ENCODE results near the gene IFNA6.
"Not testable (repeated sequence)": the region's sequence is repeated elsewhere in the genome, so short reads cannot be mapped to it uniquely, and the experiment has no call there.

IFNA6 gene

GRCh38 chr9:21350787-21351186 is at the start of gene IFNA6:
TSS of gene IFNA6 (minus strand) at chr9:21350887. CDS start at chr9:21350887, 0 bp downstream.
- DNase-seq (ENCODE audit: low read depth, low spot score): no peak

- no peak for DNase-seq (ENCODE audit: low read depth, low spot score)
Observed at GRCh38 chr9:21399956-21400355, 49.3 kb upstream of the IFNA6 start.

GRCh38 chr9:21398955-21399489 is 48.3 kb upstream of the IFNA6 start:
- DNase-seq (ENCODE audit: low read depth, low spot score): no peak

GRCh38 chr9:21395778-21396717 is 45.4 kb upstream of the IFNA6 start:
- DNase-seq (ENCODE audit: low read depth, low spot score): no peak

- DNase-seq (ENCODE audit: low read depth, low spot score): no peak
Observed at GRCh38 chr9:21392270-21392669, 41.6 kb upstream of the IFNA6 start.

- DNase-seq (ENCODE audit: low read depth, low spot score): no peak
Observed at GRCh38 chr9:21385131-21385670, 34.5 kb upstream of the IFNA6 start, which contains the start of gene IFNA2. TSS of gene IFNA2 (minus strand) at chr9:21385398. CDS start at chr9:21385329, 69 bp downstream.

- no peak for DNase-seq (ENCODE audit: low read depth, low spot score)
Observed at GRCh38 chr9:21383627-21384026, 32.9 kb upstream of the IFNA6 start.

- no peak for DNase-seq (ENCODE audit: low read depth, low spot score)
Observed at GRCh38 chr9:21381448-21382339, 31.0 kb upstream of the IFNA6 start.

GRCh38 chr9:21371467-21371866 is 20.8 kb upstream of the IFNA6 start:
- DNase-seq (ENCODE audit: low read depth, low spot score): not testable (repeated sequence)

- DNase-seq (ENCODE audit: low read depth, low spot score): no peak
Observed at GRCh38 chr9:21367957-21368356, 17.3 kb upstream of the IFNA6 start, which contains the start of gene IFNA13. TSS of gene IFNA13 (minus strand) at chr9:21368057. CDS start at chr9:21368010, 47 bp downstream.

- not testable (repeated sequence) for DNase-seq (ENCODE audit: low read depth, low spot score)
Observed at GRCh38 chr9:21367169-21367568, 16.5 kb upstream of the IFNA6 start.

GRCh38 chr9:21362287-21362686 is 11.6 kb upstream of the IFNA6 start:
- no peak for DNase-seq (ENCODE audit: low read depth, low spot score)

GRCh38 chr9:21357479-21358460 is 7.1 kb upstream of the IFNA6 start:
- no peak for DNase-seq (ENCODE audit: low read depth, low spot score)

- no peak for DNase-seq (ENCODE audit: low read depth, low spot score)
Observed at GRCh38 chr9:21348430-21348970, 2.2 kb downstream of the IFNA6 start.

GRCh38 chr9:21340735-21341134 is 10.0 kb downstream of the IFNA6 start:
- DNase-seq (ENCODE audit: low read depth, low spot score): no peak

- no peak for DNase-seq (ENCODE audit: low read depth, low spot score)
Observed at GRCh38 chr9:21336457-21336856, 14.2 kb downstream of the IFNA6 start.

GRCh38 chr9:21334701-21335632 is 15.7 kb downstream of the IFNA6 start, which contains the start of gene KLHL9:
TSS of gene KLHL9 (minus strand) at chr9:21335404. CDS start at chr9:21334859, 545 bp downstream.
- DNase-seq (ENCODE audit: low read depth, low spot score): peak; percentile 79

GRCh38 chr9:21333226-21333625 is 17.5 kb downstream of the IFNA6 start:
- DNase-seq (ENCODE audit: low read depth, low spot score): no peak
